A673 (cell line): Measurements from ENCODE around the gene GFY.

Experiments
- EZH2 ChIP-seq: fragments of 200-600 bp; sonication (generic); IDR thresholded peaks from 2 replicates; pipeline ENCODE4 v1.6.1; 2017; ENCODE audit warnings: borderline replicate concordance, low read depth, mild to moderate bottlenecking, mixed read lengths, antibody characterized with exemption, low read length; ENCODE audit not compliant: poor library complexity, severe bottlenecking
- TF ChIP-seq, protein P1 (sequence below): fragments of 300-800, 200-600 bp; sonication (generic); conservative IDR thresholded peaks from 2 replicates; pipeline ENCODE4 v1.5.1; 2017; ENCODE audit warnings: low read depth, mild to moderate bottlenecking, antibody characterized with exemption, low read length, moderate library complexity, mixed read lengths

DNA sequence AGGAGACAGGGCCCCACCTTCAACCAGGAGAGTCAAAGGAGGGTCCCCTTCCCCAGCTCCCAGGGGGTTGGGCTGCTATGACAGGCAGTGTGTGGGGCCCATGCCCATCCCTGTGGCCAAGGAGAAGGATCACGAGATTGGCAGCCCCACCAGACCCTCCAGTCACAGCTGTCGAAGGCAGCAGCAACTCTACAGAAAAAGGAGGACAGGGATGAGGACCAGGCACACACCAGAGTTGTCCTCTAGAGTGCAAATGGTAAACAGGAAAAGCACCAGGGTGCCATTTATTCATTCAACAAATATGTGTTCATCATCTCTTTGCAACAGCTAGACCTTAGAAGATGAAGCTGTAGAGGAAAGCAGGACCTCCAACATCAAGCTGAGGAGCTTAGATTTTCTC is 6.0 kb upstream of the GFY start:
- TF ChIP-seq, protein P1, sequence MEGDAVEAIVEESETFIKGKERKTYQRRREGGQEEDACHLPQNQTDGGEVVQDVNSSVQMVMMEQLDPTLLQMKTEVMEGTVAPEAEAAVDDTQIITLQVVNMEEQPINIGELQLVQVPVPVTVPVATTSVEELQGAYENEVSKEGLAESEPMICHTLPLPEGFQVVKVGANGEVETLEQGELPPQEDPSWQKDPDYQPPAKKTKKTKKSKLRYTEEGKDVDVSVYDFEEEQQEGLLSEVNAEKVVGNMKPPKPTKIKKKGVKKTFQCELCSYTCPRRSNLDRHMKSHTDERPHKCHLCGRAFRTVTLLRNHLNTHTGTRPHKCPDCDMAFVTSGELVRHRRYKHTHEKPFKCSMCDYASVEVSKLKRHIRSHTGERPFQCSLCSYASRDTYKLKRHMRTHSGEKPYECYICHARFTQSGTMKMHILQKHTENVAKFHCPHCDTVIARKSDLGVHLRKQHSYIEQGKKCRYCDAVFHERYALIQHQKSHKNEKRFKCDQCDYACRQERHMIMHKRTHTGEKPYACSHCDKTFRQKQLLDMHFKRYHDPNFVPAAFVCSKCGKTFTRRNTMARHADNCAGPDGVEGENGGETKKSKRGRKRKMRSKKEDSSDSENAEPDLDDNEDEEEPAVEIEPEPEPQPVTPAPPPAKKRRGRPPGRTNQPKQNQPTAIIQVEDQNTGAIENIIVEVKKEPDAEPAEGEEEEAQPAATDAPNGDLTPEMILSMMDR, result no peak
- no peak for TF ChIP-seq EZH2
